Measurements from ENCODE around the gene MTIF2. TPM values are rescaled to one million over a fixed set of nuclear protein-coding genes. Genes with fewer than 3 reads are reported as not detected.

The MTIF2 gene
- total RNA-seq, 1 experiment from 2014 or later: 49.8 TPM

- no peaks in the 10 kb centered on the region for H3K9me2 ChIP-seq (ENCODE audit: insufficient read depth)
- ChIA-PET POLR2A (no interaction called here), CTCF (no interaction called here), RAD21 (ENCODE audit: low non-redundant PET in 1 of 2, low total read pairs in 2 of 2, uncharacterized antibody in 2 of 2, unreplicated experiment in 2 of 2) (no interaction called here)
- no peaks in the 10 kb centered on the region for H3K4me1 ChIP-seq (ENCODE audit: control insufficient read depth in 1 of 2, insufficient read depth in 2 of 2, low read length in 2 of 2)
- no peak overlapping the region for H3K9ac ChIP-seq (ENCODE audit: low read length)
- TF ChIP-seq REST (IDR thresholded peaks at IDR 0.05; ENCODE audit: low read depth) (no peak), ZBTB33 (IDR thresholded peaks at IDR 0.05; ENCODE audit: extremely low read depth, insufficient replicate concordance, low read length) (no peak), YY1 (IDR thresholded peaks at IDR 0.05; ENCODE audit: extremely low read depth, insufficient replicate concordance, low read depth, low read length) (no peak), ATF3 (IDR thresholded peaks at IDR 0.05) (no peak), SIN3A (IDR thresholded peaks at IDR 0.05; ENCODE audit: low read depth) (no peak), CEBPB (IDR thresholded peaks at IDR 0.05; ENCODE audit: low read depth) (no peak), EZH2 (IDR thresholded peaks at IDR 0.05) (no peak), EGR1 (IDR thresholded peaks at IDR 0.05; ENCODE audit: low read depth) (no peak), ZFX (IDR thresholded peaks at IDR 0.05) (no peak), CTCF (IDR thresholded peaks at IDR 0.05 in 2 of 3, conservative IDR thresholded peaks at IDR 0.05 in 1 of 3; ENCODE audit: borderline replicate concordance in 1 of 3, insufficient read depth in 1 of 3, low read depth in 2 of 3, low read length in 2 of 3) (no peak), RAD21 (IDR thresholded peaks at IDR 0.05; ENCODE audit: low read depth) (no peak), POLR2AphosphoS5 (IDR thresholded peaks at IDR 0.05; ENCODE audit: low read depth, low read length) (no peak), FOSL1 (IDR thresholded peaks at IDR 0.05; ENCODE audit: low read depth) (no peak), EZH2phosphoT487 (IDR thresholded peaks at IDR 0.05; ENCODE audit: borderline replicate concordance) (no peak), MAX (IDR thresholded peaks at IDR 0.05) (no peak), POLR2A (IDR thresholded peaks at IDR 0.05; ENCODE audit: borderline replicate concordance, extremely low read depth, insufficient read depth, insufficient read length) (no peak)
- H3K4me3 ChIP-seq (replicated peaks in 1 of 2; ENCODE audit: low read depth in 1 of 2, low read length in 2 of 2): no peak overlapping the region
- ATAC-seq: no peak
- no peaks in the 10 kb centered on the region for H3K79me2 ChIP-seq (ENCODE audit: insufficient read depth, low read length)
- peaks cover 0 to 2% of the 10 kb centered on the region in 2 experiments; a peak in 1 of 4 replicates for H3K36me3 ChIP-seq (ENCODE audit: control insufficient read depth in 1 of 2, insufficient read depth in 2 of 2, low read length in 2 of 2)
- no TSS peak for BruUV-seq (replicated peaks)
- H4K20me1 ChIP-seq (ENCODE audit: insufficient read depth): no peaks in the 10 kb centered on the region
- no peak overlapping the region for H3K4me2 ChIP-seq (ENCODE audit: low read length)
- no peaks in the 10 kb centered on the region for H3K9me3 ChIP-seq (ENCODE audit: control insufficient read depth in 1 of 2, insufficient read depth in 1 of 2, low read depth in 1 of 2, low read length in 2 of 2)
- intact Hi-C loops (cut with micrococcal nuclease): no loop called here
- no peak for DNase-seq (ENCODE audit: low read depth, low spot score)
- H3K27ac ChIP-seq (ENCODE audit: low read depth, low read length): no peak overlapping the region
- no peak overlapping the region for H2AFZ ChIP-seq (ENCODE audit: low read depth, low read length, poor library complexity, severe bottlenecking)
- no peaks in the 10 kb centered on the region for H3K27me3 ChIP-seq (ENCODE audit: insufficient read depth, low read length)
These were observed 33.2 kb upstream of the MTIF2 start for GRCh38 chr2:55302241-55302640.
